Osteocyte (in vitro differentiated cells): ENCODE measurements around the gene NCOR1. TPM values are rescaled to one million over a fixed set of nuclear protein-coding genes. Genes with fewer than 3 reads are reported as not detected.
"Not testable (repeated sequence)": the region's sequence is repeated elsewhere in the genome, so short reads cannot be mapped to it uniquely, and the experiment has no call there.

ENCODE experiments used
- DNase-seq: peaks from one replicate; pipeline ENCODE4 v3.0.0; 2021; ENCODE audit warnings: mixed read lengths; ENCODE audit not compliant: unreplicated experiment; ENCODE audit errors: extremely low spot score
- H3K27ac Mint-ChIP-seq: one replicate; pipeline ENCODE4 v1.8.0; 2021; ENCODE audit warnings: mild to moderate bottlenecking, mixed read lengths; ENCODE audit not compliant: unreplicated experiment
- H3K27me3 Mint-ChIP-seq: one replicate; pipeline ENCODE4 v1.8.0; 2021; ENCODE audit warnings: mixed read lengths; ENCODE audit not compliant: unreplicated experiment
- H3K36me3 Mint-ChIP-seq: one replicate; pipeline ENCODE4 v1.8.0; 2021; ENCODE audit warnings: mixed read lengths; ENCODE audit not compliant: unreplicated experiment
- H3K4me1 Mint-ChIP-seq: one replicate; pipeline ENCODE4 v1.8.0; 2021; ENCODE audit warnings: mixed read lengths; ENCODE audit not compliant: unreplicated experiment
- H3K4me3 Mint-ChIP-seq: one replicate; pipeline ENCODE4 v1.8.0; 2021; ENCODE audit warnings: mild to moderate bottlenecking, moderate library complexity, mixed read lengths; ENCODE audit not compliant: unreplicated experiment
- H3K9me3 Mint-ChIP-seq: one replicate; pipeline ENCODE4 v1.8.0; 2021; ENCODE audit warnings: mixed read lengths; ENCODE audit not compliant: unreplicated experiment
- total RNA-seq: library from RNA; stranded (reverse); gene quantifications from 2 replicates; pipeline ENCODE4 v1.2.1, GENCODE V29; 2021
- TF ChIP-seq, protein P1 (sequence below): fragments of 200-600 bp; sonication (generic); IDR thresholded peaks from 2 replicates; pipeline ENCODE4 v1.5.0; 2021; ENCODE audit warnings: antibody characterized with exemption, mild to moderate bottlenecking, moderate library complexity

The NCOR1 gene
- total RNA-seq, 1 donor from 2014 or later = 132 TPM

DNA sequence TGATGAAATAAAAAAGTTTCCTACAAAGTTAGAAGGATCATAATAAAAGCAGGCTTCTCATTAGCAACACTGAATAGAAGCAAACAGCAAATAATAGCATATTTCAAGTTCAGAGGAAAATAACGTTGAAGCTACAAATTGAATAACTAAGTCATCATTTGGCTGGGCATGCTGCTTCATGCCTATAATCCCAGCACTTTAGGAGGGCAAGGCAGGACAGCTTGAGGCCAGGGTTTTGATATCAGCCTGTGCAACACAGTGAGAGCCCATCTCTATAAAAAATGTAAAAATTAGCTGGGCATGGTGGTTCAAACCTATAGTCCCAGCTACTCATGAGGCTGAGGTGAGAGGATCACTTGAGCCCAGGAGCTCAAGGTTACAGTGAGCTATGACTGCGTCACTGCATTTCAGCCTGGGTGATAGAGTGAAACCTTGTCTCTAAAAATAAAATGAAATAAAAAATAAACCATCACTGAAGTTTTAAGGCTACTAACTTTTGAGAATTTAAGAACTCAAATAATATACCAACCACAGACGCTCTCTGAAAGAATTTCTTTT lies 25.5 kb downstream of the NCOR1 start:
- Mint-ChIP-seq H3K27ac (no peak overlapping the region), H3K9me3 (no peaks in the 10 kb centered on the region), H3K4me1 (peaks cover 9% of the 10 kb centered on the region), H3K4me3 (no peak overlapping the region), H3K36me3 (peaks cover 36% of the 10 kb centered on the region), H3K27me3 (no peaks in the 10 kb centered on the region)
- TF ChIP-seq, protein P1, sequence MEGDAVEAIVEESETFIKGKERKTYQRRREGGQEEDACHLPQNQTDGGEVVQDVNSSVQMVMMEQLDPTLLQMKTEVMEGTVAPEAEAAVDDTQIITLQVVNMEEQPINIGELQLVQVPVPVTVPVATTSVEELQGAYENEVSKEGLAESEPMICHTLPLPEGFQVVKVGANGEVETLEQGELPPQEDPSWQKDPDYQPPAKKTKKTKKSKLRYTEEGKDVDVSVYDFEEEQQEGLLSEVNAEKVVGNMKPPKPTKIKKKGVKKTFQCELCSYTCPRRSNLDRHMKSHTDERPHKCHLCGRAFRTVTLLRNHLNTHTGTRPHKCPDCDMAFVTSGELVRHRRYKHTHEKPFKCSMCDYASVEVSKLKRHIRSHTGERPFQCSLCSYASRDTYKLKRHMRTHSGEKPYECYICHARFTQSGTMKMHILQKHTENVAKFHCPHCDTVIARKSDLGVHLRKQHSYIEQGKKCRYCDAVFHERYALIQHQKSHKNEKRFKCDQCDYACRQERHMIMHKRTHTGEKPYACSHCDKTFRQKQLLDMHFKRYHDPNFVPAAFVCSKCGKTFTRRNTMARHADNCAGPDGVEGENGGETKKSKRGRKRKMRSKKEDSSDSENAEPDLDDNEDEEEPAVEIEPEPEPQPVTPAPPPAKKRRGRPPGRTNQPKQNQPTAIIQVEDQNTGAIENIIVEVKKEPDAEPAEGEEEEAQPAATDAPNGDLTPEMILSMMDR = no peak
- DNase-seq = no peak

DNA sequence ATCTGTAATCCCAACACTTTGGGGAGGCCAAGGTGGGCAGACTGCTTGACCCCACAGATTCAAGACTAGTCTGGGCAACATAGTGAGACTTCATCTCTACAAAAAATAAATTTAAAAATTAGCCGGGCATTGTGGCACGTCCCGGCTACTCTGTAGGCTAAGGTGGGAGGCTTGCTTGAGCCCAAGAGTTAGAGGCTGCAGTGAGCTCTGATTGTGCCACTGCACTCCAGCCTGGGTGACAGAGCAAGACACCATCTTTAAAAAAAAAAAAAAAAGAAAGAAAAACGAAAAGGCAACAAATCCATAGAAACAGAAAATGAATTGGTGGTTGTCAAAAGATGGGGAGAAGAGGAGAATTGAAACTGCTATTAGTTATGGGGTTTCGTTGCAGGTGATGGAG lies 27.7 kb downstream of the NCOR1 start:
- Mint-ChIP-seq H3K4me1 (peaks cover 14% of the 10 kb centered on the region), H3K9me3 (peaks cover 8% of the 10 kb centered on the region), H3K27me3 (no peaks in the 10 kb centered on the region), H3K36me3 (peaks cover 42% of the 10 kb centered on the region), H3K4me3 (no peak overlapping the region), H3K27ac (no peak overlapping the region)
- no peak for DNase-seq
- TF ChIP-seq, protein P1 = no peak

DNA sequence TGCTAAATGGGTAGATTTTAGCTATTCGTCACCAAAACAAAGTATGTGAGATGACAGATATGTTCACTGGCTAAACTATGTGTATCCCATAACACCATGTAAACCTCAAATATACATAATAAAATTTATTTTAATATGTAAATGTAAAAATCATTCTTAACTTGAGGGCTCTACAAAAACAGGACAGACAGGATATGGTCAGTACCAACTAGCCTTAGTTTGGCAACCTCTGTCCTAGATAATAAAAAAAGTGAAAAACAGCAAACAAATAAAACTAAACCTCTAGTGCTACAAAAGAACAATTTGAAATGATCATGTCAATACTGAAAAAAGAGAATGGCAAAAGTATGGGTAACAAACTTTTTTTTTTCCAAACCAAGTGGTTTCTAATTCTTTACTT lies 33.8 kb downstream of the NCOR1 start:
- H3K36me3 Mint-ChIP-seq = peaks cover 43% of the 10 kb centered on the region
- peaks cover 4% of the 10 kb centered on the region for H3K4me1 Mint-ChIP-seq

DNA sequence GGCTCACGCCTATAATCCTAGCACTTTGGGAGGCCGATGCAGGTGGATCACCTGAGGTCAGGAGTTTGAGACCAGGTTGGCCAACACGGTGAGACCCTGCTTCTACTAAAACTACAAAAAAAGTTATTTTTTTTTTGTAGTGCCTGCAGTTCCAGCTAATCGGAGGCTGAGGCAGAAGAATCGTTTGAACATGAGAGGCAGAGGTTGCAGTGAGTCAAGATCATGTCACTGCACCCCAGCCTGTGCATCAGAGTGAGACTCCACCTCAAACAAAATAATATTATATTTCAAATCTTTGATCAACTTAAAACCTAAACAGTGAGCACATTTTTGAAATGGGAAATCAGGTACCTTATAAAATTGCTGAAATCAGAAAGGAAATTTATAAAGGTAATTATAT lies 36.5 kb downstream of the NCOR1 start:
- no peak overlapping the region for H3K4me3 Mint-ChIP-seq
- TF ChIP-seq, protein P1 = no peak
- no peak overlapping the region for H3K27ac Mint-ChIP-seq
- peaks cover 12% of the 10 kb centered on the region for H3K9me3 Mint-ChIP-seq
- no peaks in the 10 kb centered on the region for H3K27me3 Mint-ChIP-seq
- H3K4me1 Mint-ChIP-seq = peaks cover 4% of the 10 kb centered on the region
- peaks cover 20% of the 10 kb centered on the region for H3K36me3 Mint-ChIP-seq
- DNase-seq = no peak

More for the DNA sequence above, 33.8 kb downstream of the NCOR1 start:
- H3K27me3 Mint-ChIP-seq = no peaks in the 10 kb centered on the region
- no peak overlapping the region for H3K27ac Mint-ChIP-seq
- H3K9me3 Mint-ChIP-seq = peaks cover 13% of the 10 kb centered on the region
- H3K4me3 Mint-ChIP-seq = no peak overlapping the region
- no peak for DNase-seq
- TF ChIP-seq, protein P1 = no peak

DNA sequence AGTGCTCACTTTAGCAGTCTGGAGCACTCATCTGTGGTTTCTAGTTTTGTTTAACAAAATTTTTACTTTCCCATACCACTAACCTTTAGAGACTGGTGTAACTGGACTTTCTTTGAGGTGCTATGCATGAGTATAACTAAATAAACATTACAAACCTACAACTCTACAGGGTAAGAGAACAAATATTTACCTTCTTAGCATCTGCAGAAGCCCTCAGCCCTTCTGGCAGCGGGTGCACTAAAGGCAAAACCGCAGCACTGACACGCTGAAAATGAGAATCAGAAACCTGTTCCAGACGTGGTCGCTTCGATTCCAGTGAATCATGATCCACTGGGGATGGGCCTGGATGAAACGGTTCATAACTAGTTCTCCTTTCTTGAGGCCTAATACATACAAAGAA lies 43.7 kb downstream of the NCOR1 start:
- Mint-ChIP-seq H3K9me3 (no peaks in the 10 kb centered on the region), H3K36me3 (peaks cover 18% of the 10 kb centered on the region), H3K4me3 (no peak overlapping the region), H3K27me3 (no peaks in the 10 kb centered on the region), H3K4me1 (peaks cover 4% of the 10 kb centered on the region), H3K27ac (no peak overlapping the region)
- TF ChIP-seq, protein P1 = no peak
- DNase-seq = no peak

DNA sequence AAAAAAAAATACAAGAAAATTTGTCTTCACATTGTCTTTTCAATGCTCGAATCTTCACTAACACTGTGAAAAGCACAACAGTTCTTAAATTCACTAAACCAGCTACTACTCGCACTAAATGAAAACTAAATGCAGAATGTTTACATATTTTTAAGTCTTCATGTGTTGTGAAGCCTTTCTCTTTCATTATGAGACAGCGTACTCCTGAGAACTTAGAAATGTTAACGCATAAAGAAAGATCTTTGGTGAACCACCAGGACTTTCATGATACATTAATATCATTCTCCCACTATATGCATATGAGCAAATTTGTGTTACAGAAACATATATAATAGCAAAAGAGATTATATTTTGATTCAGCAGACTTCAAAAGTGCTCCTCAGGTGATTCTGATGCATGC lies 48.6 kb downstream of the NCOR1 start:
- H3K27me3 Mint-ChIP-seq, H3K27ac Mint-ChIP-seq, H3K9me3 Mint-ChIP-seq, H3K4me1 Mint-ChIP-seq, H3K4me3 Mint-ChIP-seq, DNase-seq: not testable (repeated sequence)
- peaks cover 32% of the 10 kb centered on the region for H3K36me3 Mint-ChIP-seq
